Left kidney (tissue), 8 donors: ENCODE measurements around the gene TWF1. TPM values are rescaled to one million over a fixed set of nuclear protein-coding genes. Genes with fewer than 3 reads are reported as not detected.
"Not testable (repeated sequence)": the region's sequence is repeated elsewhere in the genome, so short reads cannot be mapped to it uniquely, and the experiment has no call there.

ENCODE experiments used
- DNase-seq: peaks from one replicate; pipeline ENCODE4 v3.0.0-alpha.2; 2013
- long read RNA-seq, 8 donors: transcript quantifications; one replicate each; lab custom pipeline, GENCODE V29; 2026
- polyA plus RNA-seq: library from polyadenylated mRNA; unstranded; fragments of 120-200 nt; gene quantifications from one replicate; pipeline ENCODE4 v1.2.1, GENCODE V29; 2013; ENCODE audit not compliant: insufficient read length

The TWF1 gene
- polyA plus RNA-seq, result 80.3 TPM
- long read RNA-seq, donor 1, transcript TWF1-201 (9 exons, 3,045 nt), result major isoform, 20 of 26 reads
- long read RNA-seq, donor 1, partial matches to known transcripts, result 0 of 26 reads
- long read RNA-seq, donor 1, other reads (novel, unspliced or antisense), result 0 of 26 reads
- long read RNA-seq, donor 2, transcript TWF1-201 (9 exons, 3,045 nt), result major isoform, 24 of 28 reads
- long read RNA-seq, donor 2, partial matches to known transcripts, result 0 of 28 reads
- long read RNA-seq, donor 2, other reads (novel, unspliced or antisense), result 0 of 28 reads
- long read RNA-seq, donor 3, transcript TWF1-201 (9 exons, 3,045 nt), result major isoform, 15 of 15 reads
- long read RNA-seq, donor 3, partial matches to known transcripts, result 0 of 15 reads
- long read RNA-seq, donor 3, other reads (novel, unspliced or antisense), result 0 of 15 reads
- long read RNA-seq, donor 4, partial matches to known transcripts, result 0 of 2 reads
- long read RNA-seq, donor 4, other reads (novel, unspliced or antisense), result 0 of 2 reads
- long read RNA-seq, donor 5, transcript TWF1-201 (9 exons, 3,045 nt), result major isoform, 23 of 26 reads
- long read RNA-seq, donor 5, partial matches to known transcripts, result 0 of 26 reads
- long read RNA-seq, donor 5, other reads (novel, unspliced or antisense), result 0 of 26 reads
- long read RNA-seq, donor 6, transcript TWF1-201 (9 exons, 3,045 nt), result major isoform, 26 of 41 reads
- long read RNA-seq, donor 6, partial matches to known transcripts, result 12 of 41 reads
- long read RNA-seq, donor 6, other reads (novel, unspliced or antisense), result 0 of 41 reads
- long read RNA-seq, donor 7, transcript TWF1-201 (9 exons, 3,045 nt), result major isoform, 38 of 41 reads
- long read RNA-seq, donor 7, partial matches to known transcripts, result 0 of 41 reads
- long read RNA-seq, donor 7, other reads (novel, unspliced or antisense), result 0 of 41 reads
- long read RNA-seq, donor 8, transcript TWF1-201 (9 exons, 3,045 nt), result major isoform, 12 of 12 reads
- long read RNA-seq, donor 8, partial matches to known transcripts, result 0 of 12 reads
- long read RNA-seq, donor 8, other reads (novel, unspliced or antisense), result 0 of 12 reads

- peak; percentile 83 for DNase-seq
Observed at GRCh38 chr12:43805860-43806736, at the start of gene TWF1. TWF1 (minus strand) TSS chr12:43806317; CDS start chr12:43806245, 72 bp downstream.

GRCh38 chr12:43852744-43853143 lies 46.6 kb upstream of the TWF1 start:
- no peak for DNase-seq

DNA sequence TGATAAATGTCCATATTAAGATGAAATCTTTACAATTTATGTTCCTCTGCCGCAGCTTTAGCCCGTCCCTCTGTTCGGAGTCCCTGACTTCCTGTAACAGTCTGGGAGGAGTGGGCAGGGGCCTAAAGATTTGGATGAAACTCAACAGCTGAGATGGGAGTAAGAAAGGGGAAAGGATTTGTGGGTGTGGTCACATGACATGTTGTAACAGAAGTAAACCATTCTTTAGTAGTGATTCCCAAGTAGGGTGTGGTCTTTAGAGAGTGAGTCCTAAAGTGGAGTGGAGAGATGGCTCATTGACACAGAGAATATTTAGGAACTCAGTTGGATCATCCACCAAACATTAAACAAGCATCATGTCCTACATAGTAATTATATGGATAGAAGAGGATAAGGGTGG lies 42.7 kb upstream of the TWF1 start:
- no peak for DNase-seq

- DNase-seq, result no peak
Observed at GRCh38 chr12:43848226-43848507, 42.0 kb upstream of the TWF1 start.

DNA sequence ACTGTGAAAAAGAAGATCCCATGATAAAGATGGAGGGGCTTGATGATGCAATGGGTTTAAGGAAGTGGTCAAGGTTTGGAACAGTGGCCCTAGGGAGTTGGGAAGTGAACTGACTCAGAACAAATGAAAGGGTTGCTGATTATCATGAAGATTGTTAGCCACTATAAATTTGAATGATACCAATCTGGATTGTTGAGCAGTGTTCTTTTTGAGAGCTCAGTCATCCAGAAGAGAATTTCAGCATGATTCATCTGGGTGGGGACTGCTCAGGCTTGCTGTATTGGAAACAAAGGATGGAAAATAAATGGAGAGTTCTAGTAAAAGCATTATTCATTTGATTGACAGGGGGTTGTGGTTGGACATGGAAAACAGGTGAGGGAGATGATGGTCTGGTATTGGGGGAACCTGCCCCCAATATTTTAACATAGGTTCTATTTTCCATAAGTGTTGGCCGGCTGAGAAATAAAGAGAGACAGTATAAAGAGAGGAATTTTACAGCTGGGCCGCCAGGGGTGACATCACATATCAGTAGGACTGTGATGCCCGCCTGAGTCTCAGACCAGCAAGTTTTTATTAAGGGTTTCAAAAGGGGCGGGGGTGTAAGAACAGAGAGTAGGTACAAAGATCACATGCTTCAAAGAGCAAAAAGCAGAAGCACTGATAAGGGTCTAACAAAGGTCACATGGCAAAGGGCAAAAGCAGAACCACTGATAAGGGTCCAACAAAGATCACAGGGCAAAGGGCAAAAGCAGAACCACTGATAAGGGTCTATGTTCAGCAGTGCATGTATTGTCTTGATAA lies 41.5 kb upstream of the TWF1 start:
- DNase-seq, result not testable (repeated sequence)

GRCh38 chr12:43842259-43842658 lies 36.1 kb upstream of the TWF1 start:
- no peak for DNase-seq

DNA sequence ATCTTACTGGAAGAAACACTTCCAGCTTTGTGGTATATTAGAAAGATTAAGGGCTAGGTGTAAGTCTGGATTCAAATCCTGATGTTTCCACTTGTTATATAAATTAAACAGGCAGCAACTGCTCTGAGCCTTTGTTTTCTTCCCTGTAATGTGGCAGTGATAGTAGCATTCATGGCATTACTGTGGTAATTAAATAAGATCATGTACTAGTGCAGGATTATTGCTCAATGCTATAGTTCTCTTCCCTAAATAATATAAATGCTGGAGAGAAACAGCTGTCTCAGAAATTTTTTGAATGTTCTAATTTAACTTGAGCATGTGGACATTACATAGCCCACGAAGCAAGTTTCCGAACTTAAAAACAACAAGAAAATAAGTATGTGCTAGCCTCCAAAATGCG lies 35.1 kb upstream of the TWF1 start:
- DNase-seq, result no peak

GRCh38 chr12:43840338-43840737 lies 34.2 kb upstream of the TWF1 start:
- no peak for DNase-seq

- peak; percentile 52 for DNase-seq
Observed at GRCh38 chr12:43836475-43836989, 30.4 kb upstream of the TWF1 start.

DNA sequence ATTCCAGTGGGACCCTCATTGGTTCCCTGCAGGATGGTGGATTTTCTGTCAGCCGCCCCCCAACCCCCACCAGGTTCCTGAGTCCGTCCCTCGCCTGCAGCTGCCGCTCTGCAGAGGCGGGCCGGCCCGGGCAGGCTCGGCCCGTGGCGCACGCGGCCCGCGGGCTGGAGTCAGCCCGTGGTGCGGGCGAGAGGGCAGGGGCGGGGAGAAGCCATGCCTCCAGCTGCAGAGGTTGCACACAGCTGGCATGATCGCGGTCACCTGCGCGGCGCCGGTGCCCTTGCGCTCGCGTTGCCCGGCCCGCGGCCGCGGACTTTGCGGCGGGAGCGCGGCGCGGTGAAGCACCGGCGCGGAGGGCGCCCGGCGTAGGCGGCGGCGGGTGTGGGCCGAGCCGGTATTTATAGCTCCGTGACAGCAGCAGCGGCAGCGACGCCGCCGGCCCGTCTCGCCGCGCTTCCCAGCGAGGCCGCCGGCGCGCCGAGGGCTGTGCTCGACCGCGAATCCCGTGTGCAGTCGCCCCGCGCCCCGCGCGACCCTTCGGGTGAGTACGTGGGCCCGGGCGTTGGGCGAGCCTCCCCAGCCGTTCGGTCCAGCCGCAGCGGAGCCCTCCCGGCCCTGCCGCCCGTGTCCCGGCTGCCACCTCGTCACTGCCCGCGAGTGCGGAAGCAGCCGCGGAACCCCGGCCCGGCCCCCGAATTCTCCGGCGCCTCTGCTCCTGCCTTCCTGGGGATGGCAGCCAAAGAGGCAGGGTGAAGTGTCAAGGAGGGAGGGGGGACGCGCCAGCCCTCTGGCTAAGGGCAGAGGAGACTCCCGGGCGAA lies 29.7 kb upstream of the TWF1 start, which contains the start of gene TMEM117:
Gene TMEM117, plus strand, starts transcription at position 426 of the 819 bp plus-strand sequence.
- DNase-seq, result peak; percentile 56

- no peak for DNase-seq
Observed at GRCh38 chr12:43835264-43835655, 29.1 kb upstream of the TWF1 start.

GRCh38 chr12:43832463-43833168 lies 26.5 kb upstream of the TWF1 start:
- no peak for DNase-seq

GRCh38 chr12:43827093-43827492 lies 21.0 kb upstream of the TWF1 start:
- no peak for DNase-seq

- no peak for DNase-seq
Observed at GRCh38 chr12:43826681-43827080, 20.6 kb upstream of the TWF1 start.

DNA sequence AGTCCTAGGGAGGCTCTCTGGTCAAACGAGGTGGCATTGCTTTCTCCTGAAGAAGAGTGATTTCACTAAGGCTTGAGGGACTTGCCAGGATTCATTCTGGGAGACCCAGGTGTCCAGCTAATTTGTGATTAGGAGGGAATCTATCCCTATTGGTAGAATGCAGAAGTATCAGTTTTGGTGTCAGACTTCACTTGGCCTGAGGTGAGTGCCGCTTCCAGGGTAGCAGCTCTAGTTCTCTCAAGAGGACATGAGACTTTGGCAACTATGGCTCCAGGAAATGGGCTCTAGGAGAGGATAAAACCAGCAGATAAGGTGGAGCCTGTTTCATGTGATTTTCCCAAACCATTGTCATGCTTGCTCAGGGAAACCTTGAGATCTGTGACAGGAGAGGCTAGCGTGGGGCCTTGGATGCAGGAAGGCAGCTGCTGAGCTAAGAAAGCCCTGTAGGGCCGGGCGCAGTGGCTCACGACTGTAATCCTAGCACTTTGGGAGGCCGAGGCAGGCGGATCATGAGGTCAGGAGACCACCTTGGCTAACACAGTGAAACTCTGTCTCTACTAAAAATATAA lies 18.2 kb upstream of the TWF1 start:
- no peak for DNase-seq

- no peak for DNase-seq
Observed at GRCh38 chr12:43816168-43816567, 10.1 kb upstream of the TWF1 start.

GRCh38 chr12:43815416-43815815 lies 9.3 kb upstream of the TWF1 start:
- no peak for DNase-seq

DNA sequence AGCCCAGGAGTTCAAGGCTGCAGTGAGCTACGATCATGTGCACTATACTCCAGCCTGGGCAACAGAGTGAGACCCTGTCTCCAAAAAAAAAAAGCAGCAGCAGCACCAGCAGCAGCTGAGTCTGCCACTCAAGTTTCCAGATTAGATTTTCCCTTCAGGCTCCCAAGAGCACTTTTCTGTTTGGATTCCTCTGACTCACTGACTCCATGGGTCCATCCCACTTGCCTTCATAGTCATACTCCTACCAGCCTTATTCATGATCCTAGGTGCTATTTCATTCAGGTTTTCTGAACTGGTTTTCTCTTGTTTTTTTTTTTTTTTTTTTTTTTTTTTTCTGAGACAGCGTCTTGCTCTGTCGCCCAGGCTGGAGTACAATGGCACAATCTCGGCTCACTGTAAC lies 6.8 kb upstream of the TWF1 start:
- DNase-seq, result no peak

- DNase-seq, result no peak
Observed at GRCh38 chr12:43812057-43812456, 5.9 kb upstream of the TWF1 start.
